ENCODE data around the gene MC3R. TPM values are rescaled to one million over a fixed set of nuclear protein-coding genes. Genes with fewer than 3 reads are reported as not detected.
A peak's percentile ranks its signal among the peaks of the same experiment; 100 is the strongest.

The MC3R gene
- not detected for total RNA-seq
- polyA plus RNA-seq = not detected
- long read RNA-seq, donor 1 = 0 reads
- long read RNA-seq, donor 2, partial matches to known transcripts = 0 of 1 reads
- long read RNA-seq, donor 2, other reads (novel, unspliced or antisense) = 0 of 1 reads
- long read RNA-seq, donor 3 = 0 reads

DNA sequence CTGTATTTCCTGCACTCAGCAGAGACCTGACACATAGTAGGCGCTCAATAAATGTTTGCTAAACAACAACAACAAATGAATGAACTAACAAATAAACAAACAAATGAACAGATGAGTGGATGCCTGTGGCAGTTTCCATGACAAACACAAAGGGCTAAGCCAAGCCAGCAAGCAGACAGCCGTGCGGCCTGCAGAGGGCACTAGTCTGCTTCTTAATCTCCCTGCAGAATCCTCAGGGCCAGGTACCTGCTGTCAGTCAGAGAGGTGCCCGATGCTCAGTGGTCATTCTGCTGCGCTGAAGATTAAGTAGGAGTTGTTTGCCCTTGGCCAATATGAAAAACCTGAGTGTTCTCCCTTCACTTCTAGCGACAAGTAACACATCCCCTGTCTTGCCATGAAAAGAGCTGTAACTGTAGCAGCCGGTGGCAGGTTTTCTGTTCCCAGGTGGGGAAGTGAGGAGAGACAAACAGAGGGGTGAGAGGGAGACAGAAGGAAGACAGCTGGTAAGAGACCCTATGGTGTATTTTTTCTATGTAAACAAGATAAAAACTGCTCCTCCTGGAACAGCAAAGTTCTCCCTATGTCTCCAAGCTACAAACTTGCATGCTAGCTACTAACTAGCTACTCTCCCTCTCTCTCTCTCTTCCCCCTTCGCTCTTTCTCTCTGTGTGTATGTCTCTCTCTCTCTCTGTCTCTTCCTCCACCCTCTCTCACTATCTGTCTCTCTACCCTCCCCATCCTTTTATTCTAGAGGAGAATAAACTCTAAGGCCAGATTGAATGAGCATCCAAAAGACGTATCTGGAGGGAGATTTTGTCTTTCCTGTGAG is at the start of gene MC3R:
Gene MC3R (plus strand): TSS at position 779 of the 829 bp plus-strand sequence. CDS start 112 bp downstream, outside the sequence.
- no peak for TF ChIP-seq POLR2A (IDR thresholded peaks at IDR 0.05)
- TF ChIP-seq, protein P1, sequence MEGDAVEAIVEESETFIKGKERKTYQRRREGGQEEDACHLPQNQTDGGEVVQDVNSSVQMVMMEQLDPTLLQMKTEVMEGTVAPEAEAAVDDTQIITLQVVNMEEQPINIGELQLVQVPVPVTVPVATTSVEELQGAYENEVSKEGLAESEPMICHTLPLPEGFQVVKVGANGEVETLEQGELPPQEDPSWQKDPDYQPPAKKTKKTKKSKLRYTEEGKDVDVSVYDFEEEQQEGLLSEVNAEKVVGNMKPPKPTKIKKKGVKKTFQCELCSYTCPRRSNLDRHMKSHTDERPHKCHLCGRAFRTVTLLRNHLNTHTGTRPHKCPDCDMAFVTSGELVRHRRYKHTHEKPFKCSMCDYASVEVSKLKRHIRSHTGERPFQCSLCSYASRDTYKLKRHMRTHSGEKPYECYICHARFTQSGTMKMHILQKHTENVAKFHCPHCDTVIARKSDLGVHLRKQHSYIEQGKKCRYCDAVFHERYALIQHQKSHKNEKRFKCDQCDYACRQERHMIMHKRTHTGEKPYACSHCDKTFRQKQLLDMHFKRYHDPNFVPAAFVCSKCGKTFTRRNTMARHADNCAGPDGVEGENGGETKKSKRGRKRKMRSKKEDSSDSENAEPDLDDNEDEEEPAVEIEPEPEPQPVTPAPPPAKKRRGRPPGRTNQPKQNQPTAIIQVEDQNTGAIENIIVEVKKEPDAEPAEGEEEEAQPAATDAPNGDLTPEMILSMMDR (IDR thresholded peaks at IDR 0.05) = peak in 2 of 3 donors; percentile 18 to 22
- no peak for TF ChIP-seq EP300 (IDR thresholded peaks at IDR 0.05)
- Histone ChIP-seq H3K36me3 (no peaks in the 10 kb centered on the region), H3K27me3 (no peaks in the 10 kb centered on the region), H3K27ac (no peak within 1 kb of the TSS), H3K4me3 (no peak within 1 kb of the TSS), H3K4me1 (ENCODE audit: insufficient read depth) (no peaks in the 10 kb centered on the region), H3K9me3 (no peaks in the 10 kb centered on the region)
- WGBS, 3 donors = 15 to 20% (median 17%) methylated on average over 9 of the region's 9 CpGs
- peak; percentile 17 to 58 (median 38) for DNase-seq
- intact Hi-C loops (cut with DNase I) = no loop called here

DNA sequence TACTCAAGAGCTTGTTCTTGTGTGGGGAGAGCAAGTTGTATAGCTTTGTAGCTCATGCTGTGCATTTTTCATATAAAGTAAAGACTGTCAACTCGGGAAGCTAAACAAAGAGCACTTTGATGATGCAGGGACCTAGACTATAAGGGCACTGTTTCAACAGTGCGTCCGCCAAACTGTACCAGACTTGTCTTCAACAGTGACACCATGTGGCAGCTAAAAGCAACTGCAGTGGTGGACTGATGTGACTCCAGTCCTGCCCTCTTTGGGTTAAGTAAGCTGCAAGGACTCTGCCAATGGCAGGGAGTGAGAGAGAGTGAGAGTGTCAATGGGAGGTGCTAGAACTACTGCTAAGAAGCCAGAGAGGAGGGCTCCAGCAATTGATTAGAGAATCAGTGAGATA is 48.1 kb upstream of the MC3R start:
- 76 to 82% (median 79%) methylated on average over 3 of the region's 3 CpGs for WGBS, 3 donors
- Histone ChIP-seq H3K27ac (no peak overlapping the region), H3K36me3 (no peaks in the 10 kb centered on the region), H3K9me3 (no peaks in the 10 kb centered on the region), H3K4me3 (no peak overlapping the region), H3K27me3 (no peaks in the 10 kb centered on the region), H3K4me1 (ENCODE audit: insufficient read depth) (no peaks in the 10 kb centered on the region)
- TF ChIP-seq EP300 (IDR thresholded peaks at IDR 0.05) (no peak), POLR2A (IDR thresholded peaks at IDR 0.05) (no peak)
- TF ChIP-seq, protein P1 (IDR thresholded peaks at IDR 0.05) = no peak
- intact Hi-C loops (cut with DNase I) = no loop called here
- no peak for DNase-seq

DNA sequence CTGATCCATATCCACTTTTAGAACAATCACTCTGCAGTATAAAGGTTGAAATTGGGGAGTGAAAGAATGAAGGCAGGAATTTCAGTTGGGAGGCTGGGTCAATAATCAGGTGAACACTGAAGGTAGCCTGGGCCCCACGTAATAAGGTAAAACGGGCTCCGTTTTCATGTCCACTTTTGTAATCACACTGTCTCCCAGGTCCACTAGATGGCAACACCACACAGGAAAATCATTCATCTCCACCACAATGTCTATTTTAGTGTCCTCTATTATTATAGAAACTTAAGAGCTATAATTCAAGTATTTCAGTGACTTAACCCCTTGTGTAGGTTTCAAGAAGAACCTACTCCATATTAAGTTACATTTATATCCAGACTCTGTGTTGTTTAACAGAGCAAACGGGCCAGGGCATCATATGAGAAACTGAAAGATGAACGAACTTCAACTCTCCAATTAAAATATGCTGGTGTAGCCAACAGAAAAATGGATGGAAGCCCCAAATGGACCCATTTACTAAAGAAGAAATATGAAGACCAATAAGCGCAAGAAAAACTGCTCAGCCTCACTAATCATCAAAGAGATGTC is 45.9 kb upstream of the MC3R start:
- WGBS, 3 donors = 32 to 37% (median 36%) methylated on average over 6 of the region's 6 CpGs
- H3K27me3 ChIP-seq = no peaks in the 10 kb centered on the region
- H3K4me1 ChIP-seq (ENCODE audit: insufficient read depth) = no peaks in the 10 kb centered on the region
- TF ChIP-seq EP300 (IDR thresholded peaks at IDR 0.05) = no peak
- no peak for TF ChIP-seq POLR2A (IDR thresholded peaks at IDR 0.05)
- TF ChIP-seq, protein P1 (IDR thresholded peaks at IDR 0.05) = peak in 1 of 3 donors; percentile 21
- no peaks in the 10 kb centered on the region for H3K36me3 ChIP-seq
- no peak overlapping the region for H3K27ac ChIP-seq
- H3K4me3 ChIP-seq = no peak overlapping the region
- intact Hi-C loops (cut with DNase I) = no loop called here
- no peaks in the 10 kb centered on the region for H3K9me3 ChIP-seq
- DNase-seq = no peak

DNA sequence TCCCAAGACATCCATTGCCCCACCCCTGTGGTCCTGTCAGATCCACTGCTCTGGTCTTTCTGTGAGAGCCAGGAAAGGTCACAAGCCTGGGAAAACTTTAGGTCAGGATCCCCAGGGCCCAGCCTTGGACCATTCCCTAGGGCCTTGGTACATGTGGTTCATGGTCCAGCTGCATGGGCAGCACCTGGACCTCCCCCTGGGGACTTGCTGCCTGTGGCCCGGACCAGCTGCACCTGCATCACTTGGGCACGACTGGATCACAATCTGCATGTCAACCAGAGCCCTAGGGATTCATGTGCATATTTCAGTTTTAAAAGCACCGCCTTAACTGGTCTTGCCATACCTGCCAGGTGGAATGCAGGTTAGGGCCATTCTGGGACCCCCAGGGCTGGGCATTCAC is 44.3 kb upstream of the MC3R start:
- no peaks in the 10 kb centered on the region for H3K36me3 ChIP-seq
- no peaks in the 10 kb centered on the region for H3K4me1 ChIP-seq (ENCODE audit: insufficient read depth)
- intact Hi-C loops (cut with DNase I) = no loop called here
- 79 to 82% (median 80%) methylated on average over 3 of the region's 3 CpGs for WGBS, 3 donors
- H3K4me3 ChIP-seq = no peak overlapping the region
- no peaks in the 10 kb centered on the region for H3K9me3 ChIP-seq
- TF ChIP-seq EP300 (IDR thresholded peaks at IDR 0.05) (no peak), POLR2A (IDR thresholded peaks at IDR 0.05) (no peak)
- TF ChIP-seq, protein P1 (IDR thresholded peaks at IDR 0.05) = no peak
- no peaks in the 10 kb centered on the region for H3K27me3 ChIP-seq
- H3K27ac ChIP-seq = no peak overlapping the region
- DNase-seq = no peak

Measured in ovary (tissue), 10 donors.